Measurements from ENCODE around the gene F7. TPM values are rescaled to one million over a fixed set of nuclear protein-coding genes. Genes with fewer than 3 reads are reported as not detected.

Gene F7
- total and polyA plus RNA-seq, 2 donors (not counting 3 experiments of a cell fraction or from before 2014, with no cell fraction given) = not detected

GRCh38 chr13:113158946-113159345, 53.4 kb downstream of the F7 start:
- Histone ChIP-seq H3K4me1 (ENCODE audit: control insufficient read depth, extremely low read depth, insufficient read depth, low read length) (peaks cover 3% of the 10 kb centered on the region), H3K27me3 (ENCODE audit: control insufficient read depth in 2 of 2, insufficient read depth in 2 of 2, low read length in 2 of 2) (peaks cover 2% of the 10 kb centered on the region in 2 experiments), H3K4me3 (replicated peaks in 1 of 3; ENCODE audit: insufficient read depth in 1 of 3, low read depth in 1 of 3, low read length in 3 of 3) (no peak overlapping the region), H2AFZ (ENCODE audit: low read depth, low read length) (no peak overlapping the region), H3K9ac (replicated peaks; ENCODE audit: extremely low read depth, insufficient read depth, low read length) (no peak overlapping the region), H3K9me3 (replicated peaks; ENCODE audit: control insufficient read depth, insufficient read depth, low read length) (no peaks in the 10 kb centered on the region), H3K79me2 (ENCODE audit: control insufficient read depth, insufficient read depth, low read length) (no peaks in the 10 kb centered on the region), H3K36me3 (ENCODE audit: control insufficient read depth in 2 of 2, extremely low read depth in 1 of 2, insufficient read depth in 2 of 2, low read length in 2 of 2) (no peaks in the 10 kb centered on the region), H3K4me2 (ENCODE audit: insufficient read depth, low read length) (no peak overlapping the region), H4K20me1 (replicated peaks; ENCODE audit: control insufficient read depth, extremely low read depth, insufficient read depth, low read length) (no peaks in the 10 kb centered on the region), H3K9me1 (replicated peaks; ENCODE audit: control insufficient read depth, extremely low read depth, insufficient read depth, low read length) (no peaks in the 10 kb centered on the region), H3K27ac (ENCODE audit: insufficient read depth, low read depth, low read length) (no peak overlapping the region)
- POLR2A ChIA-PET = no interaction called here
- BruUV-seq (replicated peaks) = no TSS peak
- DNase-seq (ENCODE audit: low read depth, low spot score) (no peak), FAIRE-seq (no peak)
- TF ChIP-seq CTCF (IDR thresholded peaks at IDR 0.05; ENCODE audit: extremely low read depth in 1 of 2, insufficient read depth in 1 of 2, low read depth in 1 of 2, low read length in 2 of 2) (no peak), JUN (IDR thresholded peaks at IDR 0.05; ENCODE audit: borderline replicate concordance, insufficient read depth, insufficient read length, low read depth) (no peak), POLR2A (IDR thresholded peaks at IDR 0.05; ENCODE audit: low read depth, low read length) (no peak), MAX (IDR thresholded peaks at IDR 0.05; ENCODE audit: insufficient read depth, insufficient read length) (no peak), MYC (IDR thresholded peaks at IDR 0.05; ENCODE audit: low read depth, low read length) (no peak), POLR2AphosphoS5 (IDR thresholded peaks at IDR 0.05; ENCODE audit: insufficient read depth, low read depth, low read length) (no peak), EZH2 (IDR thresholded peaks at IDR 0.05; ENCODE audit: borderline replicate concordance, low read depth, low read length, severe bottlenecking) (no peak), FOS (IDR thresholded peaks at IDR 0.05; ENCODE audit: borderline replicate concordance, insufficient read depth, low read length) (no peak), GATA2 (IDR thresholded peaks at IDR 0.05; ENCODE audit: insufficient read depth, insufficient read length, low read depth, low read length) (no peak)
- dilution Hi-C loops (cut with MboI; ENCODE audit: extremely low pct_ligation_motif_present, low sequenced_read_pairs) = no loop called here
- CTCF ChIA-PET = no interaction called here
- intact Hi-C loops (cut with micrococcal nuclease) = no loop called here
